AG09309 (cell line): ENCODE results near the gene VPS8.

Source experiments
- DNase-seq: peaks from one replicate; pipeline ENCODE4 v3.0.0-alpha.2; 2010; ENCODE audit warnings: low read depth
- H3K4me3 ChIP-seq: 2 replicates; pipeline ENCODE4 v1.5.1; 2011; ENCODE audit warnings: mild to moderate bottlenecking, low read depth, low read length, moderate library complexity; ENCODE audit not compliant: control insufficient read depth
- CTCF ChIP-seq: IDR thresholded peaks from 2 replicates; pipeline ENCODE4 v1.5.1; 2011; ENCODE audit warnings: mild to moderate bottlenecking, low read depth, low read length, inconsistent platforms; ENCODE audit not compliant: insufficient read depth, control insufficient read depth; ENCODE audit errors: missing control alignments

VPS8 gene

GRCh38 chr3:184795522-184796190 is 16.3 kb upstream of the VPS8 start:
- no peak for DNase-seq
- TF ChIP-seq CTCF: no peak
- no peak overlapping the region for H3K4me3 ChIP-seq

- no peak overlapping the region for H3K4me3 ChIP-seq
- TF ChIP-seq CTCF: no peak
- DNase-seq: no peak
Measured at GRCh38 chr3:184796551-184796950, 15.4 kb upstream of the VPS8 start.

- no peak for TF ChIP-seq CTCF
- H3K4me3 ChIP-seq: no peak overlapping the region
- no peak for DNase-seq
Measured at GRCh38 chr3:184796954-184797353, 15.0 kb upstream of the VPS8 start.

GRCh38 chr3:184798120-184798519 is 13.8 kb upstream of the VPS8 start:
- no peak for TF ChIP-seq CTCF
- no peak for DNase-seq
- no peak overlapping the region for H3K4me3 ChIP-seq

GRCh38 chr3:184800349-184800930 is 11.5 kb upstream of the VPS8 start:
- no peak for DNase-seq
- H3K4me3 ChIP-seq: no peak overlapping the region
- no peak for TF ChIP-seq CTCF

GRCh38 chr3:184801241-184801785 is 10.7 kb upstream of the VPS8 start:
- no peak for DNase-seq
- no peak for TF ChIP-seq CTCF
- no peak overlapping the region for H3K4me3 ChIP-seq
